ENCODE data around the gene PNLIP.

The PNLIP gene

DNA sequence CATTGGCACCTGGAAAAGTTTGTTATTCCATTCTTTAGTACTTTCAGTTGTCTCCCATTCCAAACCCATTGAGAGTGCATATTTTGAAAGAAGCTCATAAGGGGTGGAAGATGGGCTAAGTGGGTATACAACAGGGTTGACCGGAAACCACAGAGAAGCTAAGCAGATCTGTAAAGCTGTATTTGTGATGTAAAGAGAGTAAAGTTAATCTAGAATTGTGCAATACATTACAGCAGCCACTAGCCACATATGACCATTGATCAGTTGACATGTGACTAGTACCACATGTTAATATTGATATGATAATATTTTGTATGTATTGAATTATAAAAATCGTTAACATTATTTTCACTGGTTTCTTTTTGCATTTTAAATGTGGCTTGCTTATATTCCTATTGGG, 4.9 kb upstream of the PNLIP start:
- no peak overlapping the region for H3K4me3 ChIP-seq (ENCODE audit: low read length)

DNA sequence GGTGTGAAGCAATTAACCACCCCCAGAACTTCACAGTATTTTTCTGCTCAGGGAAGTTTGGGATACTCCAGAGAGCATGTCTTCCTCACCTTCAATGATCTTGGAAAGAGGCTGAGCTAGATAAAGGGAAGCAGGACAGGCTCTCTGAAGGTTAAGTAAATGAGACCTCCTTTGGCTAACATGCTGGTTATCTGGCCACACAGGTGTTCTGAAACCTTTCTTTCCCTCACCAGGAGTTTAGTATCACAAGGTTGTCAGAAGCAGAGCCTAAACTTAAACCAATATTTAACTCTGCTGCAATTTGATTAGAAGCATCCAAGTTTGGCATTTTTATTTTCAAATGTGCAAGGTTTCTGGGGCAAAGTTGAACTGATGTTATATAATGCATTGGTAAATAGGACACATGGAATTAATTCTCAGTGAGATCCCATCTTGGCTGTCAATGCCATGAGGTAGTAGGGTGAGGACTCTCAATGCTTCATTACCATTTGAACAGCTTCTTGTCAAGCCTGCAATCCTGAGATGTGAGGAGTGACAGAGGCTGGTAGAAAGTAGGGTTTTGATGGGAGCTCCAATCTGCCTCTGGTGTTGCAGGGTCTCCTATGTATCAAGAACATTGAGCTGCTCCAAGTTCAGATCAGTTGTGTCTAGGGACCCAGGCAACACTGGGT, 3.6 kb upstream of the PNLIP start:
- no peaks in the 10 kb centered on the region for H3K27me3 ChIP-seq (replicated peaks; ENCODE audit: control insufficient read depth, insufficient read depth, low read length)
- no peak overlapping the region for H3K4me3 ChIP-seq (ENCODE audit: low read length)
- no peak for DNase-seq (ENCODE audit: low read depth)
- no peak overlapping the region for H3K9ac ChIP-seq (ENCODE audit: low read length)
- H3K36me3 ChIP-seq (ENCODE audit: control insufficient read depth, insufficient read depth, low read length, severe bottlenecking), result no peaks in the 10 kb centered on the region
- no peaks in the 10 kb centered on the region for H3K4me1 ChIP-seq (ENCODE audit: control insufficient read depth, insufficient read depth, low read length)
- peaks cover 10% of the 10 kb centered on the region for H3K9me3 ChIP-seq (ENCODE audit: control insufficient read depth, low read length)

More for the DNA sequence above, 4.9 kb upstream of the PNLIP start:
- DNase-seq (ENCODE audit: low read depth), result no peak
- H3K36me3 ChIP-seq (ENCODE audit: control insufficient read depth, insufficient read depth, low read length, severe bottlenecking), result no peaks in the 10 kb centered on the region
- H3K9me3 ChIP-seq (ENCODE audit: control insufficient read depth, low read length), result peaks cover 13% of the 10 kb centered on the region
- no peak overlapping the region for H3K9ac ChIP-seq (ENCODE audit: low read length)
- no peaks in the 10 kb centered on the region for H3K4me1 ChIP-seq (ENCODE audit: control insufficient read depth, insufficient read depth, low read length)
- no peaks in the 10 kb centered on the region for H3K27me3 ChIP-seq (replicated peaks; ENCODE audit: control insufficient read depth, insufficient read depth, low read length)

DNA sequence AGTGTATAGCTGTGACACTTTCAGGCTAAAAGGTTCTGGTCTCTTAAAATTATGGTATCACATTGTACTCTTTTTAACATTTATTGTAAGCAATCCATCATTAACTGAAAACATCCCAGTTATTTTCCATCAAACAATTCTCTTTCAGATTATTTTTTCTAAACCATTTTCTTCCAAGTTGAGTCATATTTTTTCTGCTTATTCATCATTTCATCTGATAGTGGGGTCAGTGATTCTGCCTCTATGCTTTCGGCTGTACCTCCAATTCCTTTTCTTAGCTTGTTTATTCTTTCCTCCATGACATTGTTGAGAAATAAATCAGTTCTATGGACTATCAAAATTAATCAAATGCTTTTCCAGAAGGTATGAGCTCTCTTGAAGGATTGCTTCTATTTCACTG, 609 bp upstream of the PNLIP start:
- H3K9me3 ChIP-seq (ENCODE audit: control insufficient read depth, low read length), result no peaks in the 10 kb centered on the region
- H3K9ac ChIP-seq (ENCODE audit: low read length), result no peak overlapping the region
- no peak overlapping the region for H3K4me3 ChIP-seq (ENCODE audit: low read length)
- DNase-seq (ENCODE audit: low read depth), result no peak
- H3K27me3 ChIP-seq (replicated peaks; ENCODE audit: control insufficient read depth, insufficient read depth, low read length), result no peaks in the 10 kb centered on the region
- no peaks in the 10 kb centered on the region for H3K4me1 ChIP-seq (ENCODE audit: control insufficient read depth, insufficient read depth, low read length)
- H3K36me3 ChIP-seq (ENCODE audit: control insufficient read depth, insufficient read depth, low read length, severe bottlenecking), result no peaks in the 10 kb centered on the region

DNA sequence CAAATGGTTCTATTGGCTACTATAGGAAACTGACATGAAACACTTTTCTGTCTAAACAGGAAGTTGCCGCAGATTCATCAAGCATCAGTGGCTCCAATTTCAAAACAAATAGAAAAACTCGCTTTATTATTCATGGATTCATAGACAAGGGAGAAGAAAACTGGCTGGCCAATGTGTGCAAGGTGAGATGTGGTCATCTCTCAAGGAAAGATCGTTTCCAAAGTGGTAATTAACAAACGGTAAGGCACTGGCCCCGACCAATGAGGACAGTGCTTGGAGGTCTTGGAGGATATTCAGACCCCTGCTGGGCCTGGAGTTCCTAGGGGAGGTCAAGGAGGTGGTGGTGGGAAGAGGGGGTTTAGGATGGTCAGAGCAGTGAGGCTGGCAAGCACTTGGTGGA, 2.6 kb downstream of the PNLIP start:
- H3K4me3 ChIP-seq (ENCODE audit: low read length), result no peak overlapping the region
- H3K4me1 ChIP-seq (ENCODE audit: control insufficient read depth, insufficient read depth, low read length), result no peaks in the 10 kb centered on the region
- no peak overlapping the region for H3K9ac ChIP-seq (ENCODE audit: low read length)
- no peaks in the 10 kb centered on the region for H3K36me3 ChIP-seq (ENCODE audit: control insufficient read depth, insufficient read depth, low read length, severe bottlenecking)
- no peaks in the 10 kb centered on the region for H3K9me3 ChIP-seq (ENCODE audit: control insufficient read depth, low read length)
- no peaks in the 10 kb centered on the region for H3K27me3 ChIP-seq (replicated peaks; ENCODE audit: control insufficient read depth, insufficient read depth, low read length)
- no peak for DNase-seq (ENCODE audit: low read depth)

DNA sequence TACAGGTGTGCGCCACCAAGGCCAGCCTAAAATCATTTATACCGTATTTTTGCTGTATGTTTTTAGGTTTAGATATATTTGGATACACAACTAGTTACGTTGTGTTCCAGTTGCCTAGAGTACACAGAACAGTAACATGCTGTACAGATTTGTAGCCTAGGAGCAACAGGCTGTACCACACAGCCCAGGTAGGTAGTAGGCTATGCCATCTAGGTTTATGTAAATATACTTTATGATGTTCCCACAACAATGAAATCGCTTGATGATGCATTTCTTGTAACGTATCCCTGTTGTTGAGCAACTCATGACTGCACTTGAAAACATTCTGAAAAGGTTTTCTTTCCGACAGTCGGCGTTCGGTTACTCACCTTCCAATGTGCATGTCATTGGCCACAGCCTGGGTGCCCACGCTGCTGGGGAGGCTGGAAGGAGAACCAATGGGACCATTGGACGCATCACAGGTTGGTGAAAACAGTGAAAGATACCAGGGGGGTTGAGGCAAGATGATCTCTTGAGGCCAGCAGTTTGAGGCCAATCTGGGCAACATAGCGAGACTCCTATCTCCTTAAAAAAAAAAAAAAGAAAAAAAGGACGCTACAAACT, 7.7 kb downstream of the PNLIP start:
- Histone ChIP-seq H3K9ac (ENCODE audit: low read length) (no peak overlapping the region), H3K27me3 (replicated peaks; ENCODE audit: control insufficient read depth, insufficient read depth, low read length) (no peaks in the 10 kb centered on the region), H3K36me3 (ENCODE audit: control insufficient read depth, insufficient read depth, low read length, severe bottlenecking) (no peaks in the 10 kb centered on the region), H3K9me3 (ENCODE audit: control insufficient read depth, low read length) (no peaks in the 10 kb centered on the region), H3K4me1 (ENCODE audit: control insufficient read depth, insufficient read depth, low read length) (no peaks in the 10 kb centered on the region), H3K4me3 (ENCODE audit: low read length) (no peak overlapping the region)
- no peak for DNase-seq (ENCODE audit: low read depth)

DNA sequence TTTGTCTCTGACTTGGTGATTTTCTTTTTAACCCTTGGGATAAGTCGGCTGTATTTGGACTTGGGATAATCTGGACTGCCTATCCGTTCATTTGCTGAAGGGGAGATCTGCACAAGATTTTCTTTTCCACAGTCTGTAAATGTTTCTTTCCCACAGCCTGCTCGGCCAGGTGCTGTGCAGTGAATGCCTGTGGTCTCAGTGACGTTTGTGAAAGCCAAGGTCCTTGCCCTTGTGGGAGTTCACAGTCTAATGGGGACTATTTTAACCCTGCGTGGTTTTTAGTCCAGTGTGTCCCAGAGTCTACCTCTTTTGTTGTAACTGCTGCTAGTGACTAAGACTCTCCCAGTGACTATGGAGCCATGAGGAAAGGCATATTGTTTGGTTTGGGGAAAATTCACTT, 8.9 kb downstream of the PNLIP start:
- DNase-seq (ENCODE audit: low read depth), result no peak
- Histone ChIP-seq H3K4me3 (ENCODE audit: low read length) (no peak overlapping the region), H3K4me1 (ENCODE audit: control insufficient read depth, insufficient read depth, low read length) (no peaks in the 10 kb centered on the region), H3K27me3 (replicated peaks; ENCODE audit: control insufficient read depth, insufficient read depth, low read length) (no peaks in the 10 kb centered on the region), H3K9ac (ENCODE audit: low read length) (no peak overlapping the region), H3K9me3 (ENCODE audit: control insufficient read depth, low read length) (no peaks in the 10 kb centered on the region), H3K36me3 (ENCODE audit: control insufficient read depth, insufficient read depth, low read length, severe bottlenecking) (no peaks in the 10 kb centered on the region)

DNA sequence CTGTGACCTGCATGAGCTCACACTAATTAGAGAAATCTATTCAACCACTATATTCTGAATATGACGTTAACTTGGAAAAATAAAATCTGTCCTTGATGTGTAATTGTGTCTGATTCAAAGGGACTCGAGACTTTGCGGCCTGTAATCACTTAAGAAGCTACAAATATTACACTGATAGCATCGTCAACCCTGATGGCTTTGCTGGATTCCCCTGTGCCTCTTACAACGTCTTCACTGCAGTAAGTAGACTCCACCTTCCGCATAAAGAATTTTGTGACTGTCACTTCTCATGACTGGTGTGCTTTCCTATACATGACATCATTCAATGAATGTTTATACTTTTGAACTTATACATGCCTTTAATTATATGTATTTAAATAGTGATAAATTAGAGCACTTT, 10.1 kb downstream of the PNLIP start:
- Histone ChIP-seq H3K36me3 (ENCODE audit: control insufficient read depth, insufficient read depth, low read length, severe bottlenecking) (no peaks in the 10 kb centered on the region), H3K4me3 (ENCODE audit: low read length) (no peak overlapping the region), H3K9ac (ENCODE audit: low read length) (no peak overlapping the region), H3K4me1 (ENCODE audit: control insufficient read depth, insufficient read depth, low read length) (no peaks in the 10 kb centered on the region), H3K9me3 (ENCODE audit: control insufficient read depth, low read length) (no peaks in the 10 kb centered on the region), H3K27me3 (replicated peaks; ENCODE audit: control insufficient read depth, insufficient read depth, low read length) (no peaks in the 10 kb centered on the region)
- no peak for DNase-seq (ENCODE audit: low read depth)

DNA sequence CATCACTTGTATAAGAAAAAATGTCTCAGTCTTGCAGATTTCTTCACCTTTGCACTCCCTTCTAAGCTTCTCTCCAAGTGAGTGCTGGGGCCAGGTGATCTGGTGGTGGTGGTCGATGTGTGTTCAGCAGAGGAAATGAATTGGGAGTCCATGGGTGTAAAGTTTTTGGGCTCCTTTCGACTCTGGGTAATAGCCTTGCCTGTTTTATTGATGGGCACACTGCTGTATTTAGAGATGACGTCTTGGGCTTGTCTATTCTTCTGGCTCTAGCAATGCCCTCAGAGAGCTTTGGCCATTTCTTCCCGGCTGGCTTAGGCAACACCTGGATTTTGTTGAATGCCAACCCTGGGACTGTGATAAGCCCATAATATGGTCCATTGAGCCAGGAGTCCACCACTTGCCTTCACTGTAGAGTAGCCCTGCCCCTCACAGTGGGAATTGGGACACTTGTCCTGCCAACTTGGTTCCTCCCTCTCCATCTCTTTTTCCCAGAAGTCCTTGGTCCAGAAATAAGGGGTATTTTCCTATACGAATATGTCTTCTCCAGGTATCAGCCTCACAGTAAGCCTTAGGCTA, 11.7 kb downstream of the PNLIP start:
- H3K9me3 ChIP-seq (ENCODE audit: control insufficient read depth, low read length), result no peaks in the 10 kb centered on the region
- no peaks in the 10 kb centered on the region for H3K4me1 ChIP-seq (ENCODE audit: control insufficient read depth, insufficient read depth, low read length)
- no peak for DNase-seq (ENCODE audit: low read depth)
- no peaks in the 10 kb centered on the region for H3K27me3 ChIP-seq (replicated peaks; ENCODE audit: control insufficient read depth, insufficient read depth, low read length)
- no peaks in the 10 kb centered on the region for H3K36me3 ChIP-seq (ENCODE audit: control insufficient read depth, insufficient read depth, low read length, severe bottlenecking)
- no peak overlapping the region for H3K9ac ChIP-seq (ENCODE audit: low read length)
- no peak overlapping the region for H3K4me3 ChIP-seq (ENCODE audit: low read length)

DNA sequence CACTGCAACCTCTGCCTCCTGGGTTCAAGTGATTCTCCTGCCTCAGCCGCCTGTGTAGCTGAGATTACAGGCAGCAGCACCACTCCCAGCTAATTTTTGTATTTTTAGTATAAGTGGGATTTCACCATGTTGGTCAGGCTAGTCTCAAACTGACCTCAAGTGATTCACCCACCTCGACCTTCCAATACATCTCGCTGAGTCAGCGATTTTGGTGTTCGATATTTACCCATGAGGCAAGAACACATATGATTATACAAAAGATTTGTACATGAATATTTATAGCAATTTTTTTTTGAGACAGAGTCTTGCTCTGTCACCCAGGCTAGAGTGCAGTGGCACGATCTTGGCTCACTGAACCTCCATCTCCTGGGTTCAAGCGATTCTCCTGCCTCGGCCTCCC, 19.8 kb downstream of the PNLIP start:
- H3K4me3 ChIP-seq (ENCODE audit: low read length), result no peak overlapping the region
- H3K4me1 ChIP-seq (ENCODE audit: control insufficient read depth, insufficient read depth, low read length), result no peaks in the 10 kb centered on the region
- H3K36me3 ChIP-seq (ENCODE audit: control insufficient read depth, insufficient read depth, low read length, severe bottlenecking), result no peaks in the 10 kb centered on the region
- H3K9ac ChIP-seq (ENCODE audit: low read length), result no peak overlapping the region
- H3K27me3 ChIP-seq (replicated peaks; ENCODE audit: control insufficient read depth, insufficient read depth, low read length), result peaks cover 6% of the 10 kb centered on the region
- H3K9me3 ChIP-seq (ENCODE audit: control insufficient read depth, low read length), result no peaks in the 10 kb centered on the region
- DNase-seq (ENCODE audit: low read depth), result no peak

DNA sequence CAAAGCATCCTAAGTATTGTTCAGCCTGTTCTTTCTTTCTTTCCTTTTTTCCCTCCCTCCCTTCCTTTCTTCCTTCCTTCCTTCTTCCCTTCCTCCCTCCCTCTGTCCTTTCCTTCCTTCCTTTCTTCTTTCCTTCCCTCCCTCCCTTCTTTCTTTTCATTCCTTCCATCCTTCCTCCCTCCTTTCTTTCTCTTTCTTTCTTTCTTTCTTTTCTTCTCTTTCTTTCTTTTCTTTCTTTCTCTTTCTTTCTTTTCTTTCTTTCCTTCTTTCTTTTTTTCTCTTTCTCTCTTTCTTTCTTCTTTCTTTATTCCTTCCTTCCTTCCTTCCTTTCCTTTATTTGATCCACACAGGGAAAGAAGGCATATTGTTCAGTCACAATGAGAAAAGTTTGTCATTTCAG, 21.2 kb downstream of the PNLIP start:
- no peak for DNase-seq (ENCODE audit: low read depth)
- peaks cover 6% of the 10 kb centered on the region for H3K27me3 ChIP-seq (replicated peaks; ENCODE audit: control insufficient read depth, insufficient read depth, low read length)
- H3K4me1 ChIP-seq (ENCODE audit: control insufficient read depth, insufficient read depth, low read length), result no peaks in the 10 kb centered on the region
- no peak overlapping the region for H3K9ac ChIP-seq (ENCODE audit: low read length)
- H3K36me3 ChIP-seq (ENCODE audit: control insufficient read depth, insufficient read depth, low read length, severe bottlenecking), result no peaks in the 10 kb centered on the region
- H3K4me3 ChIP-seq (ENCODE audit: low read length), result no peak overlapping the region
- H3K9me3 ChIP-seq (ENCODE audit: control insufficient read depth, low read length), result no peaks in the 10 kb centered on the region

DNA sequence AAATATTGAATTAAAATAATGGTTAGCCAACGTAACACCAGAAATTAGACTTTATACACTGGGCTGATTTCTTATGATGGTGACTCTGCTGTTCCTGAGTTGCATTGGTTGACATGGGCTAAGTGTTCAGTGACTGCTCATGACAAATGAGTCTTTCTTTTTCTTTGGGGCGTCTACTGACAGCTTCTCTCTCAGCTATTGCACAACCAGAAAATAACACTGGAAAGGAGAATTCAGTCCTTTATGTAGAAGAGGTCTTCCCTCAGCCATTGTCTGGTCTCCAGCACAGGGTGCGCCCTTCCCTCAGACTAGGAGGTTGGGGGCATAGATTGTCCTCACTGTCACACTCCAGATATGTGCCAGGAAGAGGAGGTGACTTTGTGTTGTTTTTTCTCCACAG, 21.6 kb downstream of the PNLIP start:
- no peak overlapping the region for H3K9ac ChIP-seq (ENCODE audit: low read length)
- H3K36me3 ChIP-seq (ENCODE audit: control insufficient read depth, insufficient read depth, low read length, severe bottlenecking), result no peaks in the 10 kb centered on the region
- DNase-seq (ENCODE audit: low read depth), result no peak
- no peaks in the 10 kb centered on the region for H3K4me1 ChIP-seq (ENCODE audit: control insufficient read depth, insufficient read depth, low read length)
- no peak overlapping the region for H3K4me3 ChIP-seq (ENCODE audit: low read length)
- no peaks in the 10 kb centered on the region for H3K9me3 ChIP-seq (ENCODE audit: control insufficient read depth, low read length)
- H3K27me3 ChIP-seq (replicated peaks; ENCODE audit: control insufficient read depth, insufficient read depth, low read length), result peaks cover 6% of the 10 kb centered on the region
